ENCODE data around the gene RPL38. TPM values are rescaled to one million over a fixed set of nuclear protein-coding genes. Genes with fewer than 3 reads are reported as not detected.

Gene RPL38
- total and polyA plus RNA-seq, 2 of the 4 experiments (the other 2 are of a cell fraction): 111 to 527 TPM

DNA sequence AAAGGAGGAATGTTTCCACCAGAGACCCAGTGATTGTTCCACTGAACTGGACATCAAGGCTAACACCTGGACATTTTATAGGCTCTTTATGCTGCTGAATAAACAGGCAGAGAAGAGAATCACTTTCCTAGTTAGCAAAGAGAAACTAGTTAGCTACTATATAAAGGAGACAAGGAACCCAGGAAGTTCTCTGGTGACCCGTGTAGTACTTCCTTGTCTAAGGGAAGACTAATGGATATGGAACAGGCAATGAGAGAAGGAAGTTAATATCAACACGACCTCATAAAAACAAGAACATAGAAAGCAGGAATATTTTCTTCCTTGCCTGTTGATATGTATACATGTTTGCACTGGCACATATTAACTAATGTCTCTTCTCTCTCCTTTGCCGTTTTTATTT, 30.8 kb upstream of the RPL38 start:
- intact Hi-C loops (cut with micrococcal nuclease) (loop anchor here (10.0 kb wide), 1 partner anchor 1448 kb away; no protein-coding TSS in a partner anchor), in situ Hi-C loops (cut with MboI; ENCODE audit: low sequenced_read_pairs) (loop anchor here (10.0 kb wide), 1 partner anchor 738 kb away; no protein-coding TSS in a partner anchor)

More for the DNA sequence above, 30.8 kb upstream of the RPL38 start:
- Histone ChIP-seq H2AK5ac (ENCODE audit: low read depth, low read length) (no peak overlapping the region), H2AK9ac (replicated peaks; ENCODE audit: low read depth, low read length, poor library complexity) (no peak overlapping the region), H2BK15ac (ENCODE audit: low read depth, low read length) (no peak overlapping the region), H3K4me1 (ENCODE audit: control insufficient read depth, insufficient read depth, low read length) (no peaks in the 10 kb centered on the region), H2BK20ac (ENCODE audit: low read depth, low read length) (no peak overlapping the region), H3K18ac (ENCODE audit: low read depth, low read length) (no peak overlapping the region), H3K4me2 (ENCODE audit: low read depth, low read length) (no peak overlapping the region), H3K4ac (ENCODE audit: low read depth, low read length) (no peak overlapping the region), H3K9ac (ENCODE audit: low read depth, low read length) (no peak overlapping the region), H3K36me3 (ENCODE audit: control insufficient read depth, insufficient read depth, low read length) (no peaks in the 10 kb centered on the region), H3K4me3 (ENCODE audit: insufficient read depth, low read depth, low read length) (no peak overlapping the region), H3K79me1 (ENCODE audit: low read depth in 1 of 2, low read length in 2 of 2) (no peaks in the 10 kb centered on the region), H3K27ac (ENCODE audit: insufficient read depth, low read length) (no peak overlapping the region), H3K27me3 (ENCODE audit: control insufficient read depth, insufficient read depth, low read length) (no peaks in the 10 kb centered on the region; the same call in 1 of the 2 replicates), H3K9me1 (ENCODE audit: insufficient read depth, low read length) (no peaks in the 10 kb centered on the region), H2AFZ (replicated peaks; ENCODE audit: low read length, poor library complexity) (no peak overlapping the region), H4K91ac (ENCODE audit: insufficient read depth, low read depth, low read length) (no peak overlapping the region), H4K8ac (ENCODE audit: low read depth in 2 of 2, low read length in 2 of 2) (no peak overlapping the region), H3K56ac (ENCODE audit: extremely low read depth, insufficient read depth, low read length) (no peak overlapping the region), H2BK120ac (ENCODE audit: low read depth, low read length) (no peak overlapping the region), H2BK5ac (ENCODE audit: low read depth, low read length, poor library complexity, severe bottlenecking) (no peak overlapping the region), H4K5ac (ENCODE audit: low read depth, low read length) (no peak overlapping the region), H3K23ac (ENCODE audit: low read depth, low read length) (no peak overlapping the region), H3K14ac (replicated peaks; ENCODE audit: low read depth, low read length) (no peak overlapping the region), H4K20me1 (ENCODE audit: insufficient read depth, low read length) (no peaks in the 10 kb centered on the region), H3K9me3 (ENCODE audit: control insufficient read depth, insufficient read depth, low read length) (no peaks in the 10 kb centered on the region)
- ATAC-seq (ENCODE audit: low read depth) (no peak), DNase-seq (no peak)
- no peak for TF ChIP-seq NFE2L2 (IDR thresholded peaks at IDR 0.05; ENCODE audit: low read depth, low read length)
- no TSS peak for BruUV-seq (replicated peaks)
- dilution Hi-C loops (cut with HindIII; ENCODE audit: low sequenced_read_pairs, unreplicated experiment): no loop called here
- CTCF ChIA-PET: no interaction called here
- POLR2A ChIA-PET (ENCODE audit: unreplicated experiment): interaction anchor here (0.6 kb wide), 1 partner anchor 60 kb away, joined by 3 read pairs; no protein-coding TSS in a partner anchor
- no CpG with 5 or more reads among the region's 3 CpGs for WGBS, 2 experiments (ENCODE audit: extremely low coverage in 2 of 2, insufficient read length in 1 of 2)
